ENCODE results near the gene CLTA. TPM values are rescaled to one million over a fixed set of nuclear protein-coding genes. Genes with fewer than 3 reads are reported as not detected.
"Not testable (repeated sequence)": the region's sequence is repeated elsewhere in the genome, so short reads cannot be mapped to it uniquely, and the experiment has no call there.

CLTA gene
- total RNA-seq, 2 donors from 2014 or later, result 86.7 to 145 TPM

- TF ChIP-seq CTCF (IDR thresholded peaks at IDR 0.05) (no peak), POLR2A (IDR thresholded peaks at IDR 0.05) (no peak)
- intact Hi-C loops (cut with DNase I), result no loop called here
- WGBS, 2 donors, result 83 to 90% methylated on average over 11 to 12 of the region's 13 CpGs
- Histone ChIP-seq H3K36me3 (replicated peaks in 1 of 2; ENCODE audit: insufficient read depth in 1 of 2, low read depth in 2 of 2) (no peaks in the 10 kb centered on the region), H3K9me3 (no peaks in the 10 kb centered on the region), H3K4me1 (peaks cover 8% of the 10 kb centered on the region), H3K27me3 (no peaks in the 10 kb centered on the region), H3K27ac (no peak overlapping the region), H3K4me3 (no peak overlapping the region)
- ATAC-seq, result no peak
- no peak for DNase-seq
Observed at GRCh38 chr9:36170531-36170930, 20.2 kb upstream of the CLTA start.

- Histone ChIP-seq H3K9me3 (no peaks in the 10 kb centered on the region), H3K36me3 (replicated peaks in 1 of 2; ENCODE audit: insufficient read depth in 1 of 2, low read depth in 2 of 2) (no peaks in the 10 kb centered on the region), H3K4me3 (no peak overlapping the region), H3K27ac (no peak overlapping the region), H3K27me3 (no peaks in the 10 kb centered on the region), H3K4me1 (no peaks in the 10 kb centered on the region)
- no peak for ATAC-seq
- 89 to 92% methylated on average over 2 of the region's 2 CpGs for WGBS, 2 donors
- TF ChIP-seq CTCF (IDR thresholded peaks at IDR 0.05) (no peak), POLR2A (IDR thresholded peaks at IDR 0.05) (no peak)
- no peak for DNase-seq
- intact Hi-C loops (cut with DNase I), result no loop called here
Observed at GRCh38 chr9:36173861-36174260, 16.9 kb upstream of the CLTA start.

- DNase-seq, result no peak
- WGBS, 2 donors, result 83 to 87% methylated on average over 7 of the region's 7 CpGs
- no peak for ATAC-seq
Observed at GRCh38 chr9:36174271-36174670, 16.4 kb upstream of the CLTA start.

GRCh38 chr9:36174731-36175130 lies 16.0 kb upstream of the CLTA start:
- DNase-seq, result no peak
- intact Hi-C loops (cut with DNase I), result no loop called here
- Histone ChIP-seq H3K27ac (no peak overlapping the region), H3K4me3 (no peak overlapping the region), H3K36me3 (replicated peaks in 1 of 2; ENCODE audit: insufficient read depth in 1 of 2, low read depth in 2 of 2) (no peaks in the 10 kb centered on the region), H3K4me1 (no peaks in the 10 kb centered on the region), H3K27me3 (no peaks in the 10 kb centered on the region), H3K9me3 (no peaks in the 10 kb centered on the region)
- 54 to 84% methylated on average over 2 to 3 of the region's 3 CpGs for WGBS, 2 donors
- TF ChIP-seq CTCF (IDR thresholded peaks at IDR 0.05), result no peak
- no peak for TF ChIP-seq POLR2A (IDR thresholded peaks at IDR 0.05)
- ATAC-seq, result no peak

More at GRCh38 chr9:36174271-36174670, 16.4 kb upstream of the CLTA start:
- no peaks in the 10 kb centered on the region for H3K4me1 ChIP-seq
- H3K27ac ChIP-seq, result no peak overlapping the region
- intact Hi-C loops (cut with DNase I), result no loop called here
- no peak for TF ChIP-seq CTCF (IDR thresholded peaks at IDR 0.05)
- no peak for TF ChIP-seq POLR2A (IDR thresholded peaks at IDR 0.05)
- H3K9me3 ChIP-seq, result no peaks in the 10 kb centered on the region
- H3K36me3 ChIP-seq (replicated peaks in 1 of 2; ENCODE audit: insufficient read depth in 1 of 2, low read depth in 2 of 2), result no peaks in the 10 kb centered on the region
- no peak overlapping the region for H3K4me3 ChIP-seq
- H3K27me3 ChIP-seq, result no peaks in the 10 kb centered on the region

- H3K27ac ChIP-seq; intact Hi-C loops (cut with DNase I); H3K36me3 ChIP-seq (replicated peaks in 1 of 2; ENCODE audit: insufficient read depth in 1 of 2, low read depth in 2 of 2); H3K9me3 ChIP-seq; ATAC-seq; H3K27me3 ChIP-seq; DNase-seq; H3K4me1 ChIP-seq; H3K4me3 ChIP-seq: not testable (repeated sequence)
- WGBS, 2 donors, result 75 to 79% methylated on average over 3 of the region's 3 CpGs
Observed at GRCh38 chr9:36175209-36175608, 15.5 kb upstream of the CLTA start.

GRCh38 chr9:36176496-36176895 lies 14.2 kb upstream of the CLTA start:
- ATAC-seq; intact Hi-C loops (cut with DNase I); H3K36me3 ChIP-seq (replicated peaks in 1 of 2; ENCODE audit: insufficient read depth in 1 of 2, low read depth in 2 of 2); H3K4me3 ChIP-seq; H3K27ac ChIP-seq; H3K27me3 ChIP-seq; H3K4me1 ChIP-seq; DNase-seq; H3K9me3 ChIP-seq: not testable (repeated sequence)
- WGBS, 2 donors, result 88 to 93% methylated on average over 10 of the region's 10 CpGs
